Astrocyte (in vitro differentiated cells and primary cell): Measurements from ENCODE around the gene PALLD.

Source experiments
- EZH2 ChIP-seq: IDR thresholded peaks from 2 replicates; pipeline ENCODE4 v1.6.1; 2012; ENCODE audit warnings: mild to moderate bottlenecking, low read length, inconsistent platforms; ENCODE audit not compliant: insufficient read depth
- TF ChIP-seq, protein P1 (sequence below): IDR thresholded peaks from 2 replicates; pipeline ENCODE4 v1.5.1; 2011; ENCODE audit warnings: low read depth, mild to moderate bottlenecking, inconsistent platforms, low read length, moderate library complexity; ENCODE audit not compliant: insufficient read depth

DNA sequence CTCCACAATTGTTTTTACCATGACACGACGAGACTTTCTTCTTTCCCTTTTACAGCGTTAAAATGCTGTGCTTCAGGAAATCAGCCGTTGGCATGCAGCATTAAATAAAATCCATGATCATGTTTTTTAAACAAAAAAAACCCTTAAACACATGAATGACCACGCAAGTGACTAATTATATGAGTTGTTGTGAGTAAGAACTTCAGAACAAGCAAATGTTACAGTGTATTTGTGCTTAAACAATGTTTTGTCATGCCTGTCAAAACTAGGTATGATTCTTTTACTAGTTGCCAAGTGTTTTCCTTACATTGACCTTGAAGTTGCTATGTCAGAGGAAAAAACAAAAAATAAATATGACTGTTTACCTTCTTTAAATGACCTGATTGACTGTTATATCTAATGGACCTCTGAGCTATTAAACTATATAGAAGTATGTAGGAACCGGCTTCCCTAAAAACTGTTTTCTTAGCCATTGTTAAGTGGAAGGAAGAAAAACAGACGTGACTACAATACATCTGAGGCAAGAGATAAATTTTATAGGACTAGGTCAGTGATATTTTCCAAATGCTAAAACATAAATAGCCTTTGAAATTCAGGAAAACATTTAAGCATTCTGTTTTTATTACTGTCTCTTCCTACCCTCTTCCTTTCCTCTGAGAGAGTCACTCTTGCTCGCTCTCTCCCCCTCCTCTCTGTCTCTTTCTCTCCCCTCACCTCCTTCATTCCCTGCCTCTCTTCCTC lies 197.1 kb downstream of the PALLD start:
- TF ChIP-seq, protein P1, sequence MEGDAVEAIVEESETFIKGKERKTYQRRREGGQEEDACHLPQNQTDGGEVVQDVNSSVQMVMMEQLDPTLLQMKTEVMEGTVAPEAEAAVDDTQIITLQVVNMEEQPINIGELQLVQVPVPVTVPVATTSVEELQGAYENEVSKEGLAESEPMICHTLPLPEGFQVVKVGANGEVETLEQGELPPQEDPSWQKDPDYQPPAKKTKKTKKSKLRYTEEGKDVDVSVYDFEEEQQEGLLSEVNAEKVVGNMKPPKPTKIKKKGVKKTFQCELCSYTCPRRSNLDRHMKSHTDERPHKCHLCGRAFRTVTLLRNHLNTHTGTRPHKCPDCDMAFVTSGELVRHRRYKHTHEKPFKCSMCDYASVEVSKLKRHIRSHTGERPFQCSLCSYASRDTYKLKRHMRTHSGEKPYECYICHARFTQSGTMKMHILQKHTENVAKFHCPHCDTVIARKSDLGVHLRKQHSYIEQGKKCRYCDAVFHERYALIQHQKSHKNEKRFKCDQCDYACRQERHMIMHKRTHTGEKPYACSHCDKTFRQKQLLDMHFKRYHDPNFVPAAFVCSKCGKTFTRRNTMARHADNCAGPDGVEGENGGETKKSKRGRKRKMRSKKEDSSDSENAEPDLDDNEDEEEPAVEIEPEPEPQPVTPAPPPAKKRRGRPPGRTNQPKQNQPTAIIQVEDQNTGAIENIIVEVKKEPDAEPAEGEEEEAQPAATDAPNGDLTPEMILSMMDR = no peak
- TF ChIP-seq EZH2 = no peak
